Activated CD4-positive, alpha-beta T cell treated with anti-CD3 and anti-CD28 coated beads for 36 hours (primary cell): ENCODE measurements around the gene PACS2. TPM values are rescaled to one million over a fixed set of nuclear protein-coding genes. Genes with fewer than 3 reads are reported as not detected.
A peak's percentile ranks its signal among the peaks of the same experiment; 100 is the strongest.

Experiments
- ATAC-seq: fragments of 200-7000 bp; cut with Tn5 transposase; one replicate; pipeline ENCODE4 v1.10.0; 2021; ENCODE audit warnings: mild to moderate bottlenecking, moderate library complexity
- CTCF ChIA-PET: fragments of 350-600 bp; sonication (Branson Sonifier 250); formaldehyde crosslinking; loops from one replicate; lab custom pipeline; 2021; ENCODE audit warnings: antibody characterized with exemption; lab: Charles Lee
- POLR2A ChIA-PET: fragments of 350-600 bp; sonication (Branson Sonifier 250); formaldehyde crosslinking; loops from one replicate; lab custom pipeline; 2021; ENCODE audit warnings: antibody characterized with exemption, inconsistent platforms; lab: Charles Lee
- DNase-seq: peaks from one replicate; pipeline ENCODE4 v3.0.0-alpha.2; 2020
- H3K27ac Mint-ChIP-seq: one replicate; pipeline ENCODE4 v1.8.0; 2021; ENCODE audit warnings: mixed read lengths
- H3K27me3 Mint-ChIP-seq: one replicate; pipeline ENCODE4 v1.8.0; 2021; ENCODE audit warnings: mixed read lengths
- H3K36me3 Mint-ChIP-seq: one replicate; pipeline ENCODE4 v1.8.0; 2021; ENCODE audit warnings: low read depth, mixed read lengths
- H3K4me1 Mint-ChIP-seq: one replicate; pipeline ENCODE4 v1.8.0; 2021; ENCODE audit warnings: mixed read lengths
- H3K4me3 Mint-ChIP-seq: one replicate; pipeline ENCODE4 v1.8.0; 2021; ENCODE audit warnings: mild to moderate bottlenecking, moderate library complexity, mixed read lengths
- H3K9me3 Mint-ChIP-seq: one replicate; pipeline ENCODE4 v1.8.0; 2021; ENCODE audit warnings: low read depth, mixed read lengths
- intact Hi-C, 2 experiments: fragments of 100-400 bp; cut with DNase I in 1 of 2; cut with micrococcal nuclease in 1 of 2; formaldehyde crosslinking; loops; one replicate each; pipeline versions ENCODE4 v1.14.2 to v1.15.1; 2022 to 2024; cut with DNase I, micrococcal nuclease
- total RNA-seq, 2 experiments: library from RNA; stranded (reverse); gene quantifications; one replicate each; pipeline ENCODE4 v1.2.3, GENCODE V29; 2021

PACS2 gene
- total RNA-seq, 2 experiments from 2014 or later = 30.6 to 32.9 TPM

DNA sequence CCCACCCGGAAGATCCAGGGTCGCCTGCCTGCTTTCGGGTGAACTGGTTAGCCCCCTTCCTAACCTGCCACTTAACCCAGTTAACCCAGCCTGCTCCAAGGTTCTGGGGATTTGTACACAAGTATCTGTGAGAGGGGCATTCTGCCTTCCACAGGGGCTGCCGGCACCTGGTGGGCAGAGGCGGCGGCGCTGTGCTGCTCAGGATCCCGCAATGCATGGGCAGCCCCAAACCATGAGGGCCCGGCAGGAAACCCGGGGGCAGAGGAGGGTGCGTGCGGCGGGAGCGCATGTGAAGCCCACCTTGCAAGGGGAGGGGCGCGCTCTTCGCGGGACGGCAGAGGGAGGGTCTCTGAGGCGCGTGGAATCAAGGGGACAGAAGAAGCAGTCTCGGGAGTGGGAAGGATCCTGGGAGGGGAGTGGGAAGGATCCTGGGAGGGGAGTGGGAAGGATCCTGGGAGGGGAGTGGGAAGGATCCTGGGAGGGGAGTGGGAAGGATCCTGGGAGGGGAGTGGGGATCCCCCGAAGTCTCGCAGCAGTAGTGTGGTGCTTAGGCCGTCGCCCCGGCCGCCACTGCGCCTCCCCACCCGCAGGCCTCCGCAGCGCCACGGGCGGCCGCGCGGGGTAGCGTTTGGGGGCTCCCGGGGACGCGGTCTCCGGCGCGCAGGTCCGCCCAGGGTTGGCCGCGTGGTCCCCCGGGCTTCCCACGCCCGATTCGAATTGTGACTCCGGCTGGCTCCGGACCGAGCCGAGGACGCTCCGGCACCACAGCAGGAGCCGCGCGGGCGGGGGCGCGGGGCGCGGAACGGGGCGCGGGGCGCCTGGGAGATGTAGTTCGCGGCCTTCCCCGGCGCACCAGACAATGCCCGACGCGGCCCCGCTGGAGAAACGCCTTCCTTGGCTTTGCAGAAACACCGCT lies 100.2 kb downstream of the PACS2 start:
- intact Hi-C loops = loop anchor here (1.0 to 5.0 kb wide), 6 partner anchors 16 to 322 kb away; partner anchors contain the start of genes BRF1 (in 1 of the 2) and TEX22 (in 1 of the 2)
- CTCF ChIA-PET = interaction anchor here (0.8 to 2.4 kb wide), 6 partner anchors 11 to 74 kb away, joined by 3 to 14 read pairs (median 3); no protein-coding TSS in a partner anchor
- Mint-ChIP-seq H3K4me1 (peaks cover 11% of the 10 kb centered on the region), H3K9me3 (no peaks in the 10 kb centered on the region), H3K27ac (no peak overlapping the region), H3K36me3 (peaks cover 2% of the 10 kb centered on the region), H3K27me3 (peaks cover 17% of the 10 kb centered on the region), H3K4me3 (peak overlapping the region; percentile 61)
- POLR2A ChIA-PET = no interaction called here
- ATAC-seq = peak; percentile 85
- peak; percentile 81 for DNase-seq

DNA sequence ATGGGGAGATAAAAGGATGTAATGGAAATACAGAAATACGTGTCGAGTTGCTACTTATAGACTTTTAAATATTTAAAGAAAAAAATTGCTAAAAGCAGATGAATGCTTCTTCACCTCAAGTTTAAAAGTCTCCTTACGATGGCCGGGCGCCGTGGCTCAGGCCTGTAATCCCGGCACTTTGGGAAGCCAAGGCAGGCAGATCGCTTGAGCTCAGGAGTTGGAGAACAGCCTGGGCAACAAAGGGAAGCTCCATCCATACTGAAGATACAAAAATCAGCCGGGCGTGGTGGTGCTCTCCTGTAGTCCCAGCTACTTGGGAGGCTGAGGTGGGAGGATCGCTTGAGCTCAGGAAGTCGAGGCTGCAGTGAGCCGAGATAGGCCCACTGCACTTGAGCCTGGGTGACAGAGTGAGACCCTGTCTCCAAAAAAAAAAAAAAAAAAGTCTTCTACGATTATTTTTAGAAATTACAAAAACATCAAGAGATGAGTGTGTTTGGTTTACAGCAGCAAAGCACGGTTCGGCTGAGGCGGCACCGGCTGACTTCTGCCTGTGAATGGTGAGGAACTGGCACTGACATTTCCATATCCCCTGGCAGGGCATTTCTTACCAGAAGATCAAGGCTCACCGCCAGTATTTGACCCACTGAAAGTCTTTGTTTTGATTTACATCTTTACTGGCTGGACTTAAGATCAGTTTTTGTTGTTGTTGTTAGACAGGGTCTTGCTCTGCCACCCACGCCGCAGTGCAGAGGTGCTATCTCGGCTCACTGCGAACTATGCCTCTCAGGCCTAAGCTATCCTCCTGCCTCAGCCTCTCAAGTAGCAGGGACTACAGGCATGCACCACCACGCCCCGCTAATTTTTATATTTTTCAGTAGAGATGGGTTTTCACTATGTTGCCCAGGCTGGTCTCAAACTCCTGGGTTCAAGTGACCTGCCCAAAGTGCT lies 101.2 kb downstream of the PACS2 start:
- peaks cover 11% of the 10 kb centered on the region for H3K4me1 Mint-ChIP-seq
- H3K4me3 Mint-ChIP-seq = peak overlapping the region; percentile 61
- intact Hi-C loops = loop anchor here (1.0 to 5.0 kb wide), 6 partner anchors 17 to 323 kb away; partner anchors contain the start of genes BRF1 (in 1 of the 2) and TEX22 (in 1 of the 2)
- DNase-seq (no peak), ATAC-seq (no peak)
- no peak overlapping the region for H3K27ac Mint-ChIP-seq
- ChIA-PET POLR2A (interaction anchor here (0.6 kb wide), 1 partner anchor 89 kb away, joined by 3 read pairs; no protein-coding TSS in a partner anchor), CTCF (interaction anchor here (0.9 to 1.4 kb wide), 4 partner anchors 12 to 73 kb away, joined by 3 to 7 read pairs (median 3); no protein-coding TSS in a partner anchor)
- H3K36me3 Mint-ChIP-seq = peaks cover 3% of the 10 kb centered on the region
- H3K27me3 Mint-ChIP-seq = peaks cover 12% of the 10 kb centered on the region
- no peaks in the 10 kb centered on the region for H3K9me3 Mint-ChIP-seq

DNA sequence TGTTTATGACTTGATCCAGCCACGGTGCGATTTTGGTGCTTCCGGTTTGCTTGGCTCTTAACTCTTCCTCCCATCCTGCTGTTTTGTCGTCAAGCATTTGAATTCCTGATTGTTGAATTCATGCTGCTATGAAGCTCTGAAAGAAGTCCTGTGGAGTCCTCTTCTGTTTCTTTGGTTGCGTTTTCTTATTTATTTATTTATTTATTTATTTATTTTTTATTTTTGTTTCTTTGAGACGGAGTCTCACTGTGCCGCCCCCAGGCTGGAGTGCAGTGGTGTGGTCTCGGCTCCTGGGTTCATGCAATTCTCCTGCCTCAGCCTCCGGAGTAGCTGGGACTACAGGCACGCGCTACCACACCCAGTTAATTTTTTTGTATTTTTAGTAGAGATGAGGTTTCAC lies 102.1 kb downstream of the PACS2 start:
- Mint-ChIP-seq H3K27me3 (peaks cover 11% of the 10 kb centered on the region), H3K4me1 (peaks cover 14% of the 10 kb centered on the region), H3K9me3 (no peaks in the 10 kb centered on the region), H3K27ac (no peak overlapping the region), H3K4me3 (no peak overlapping the region), H3K36me3 (peaks cover 8% of the 10 kb centered on the region)
- DNase-seq (no peak), ATAC-seq (no peak)
- intact Hi-C loops = loop anchor here (5.0 kb wide), 3 partner anchors 44 to 324 kb away; partner anchors contain the start of gene BRF1 (in 1 of the 2)
- POLR2A ChIA-PET = interaction anchor here (0.6 to 0.9 kb wide), 2 partner anchors 57 to 95 kb away, joined by 3 to 5 read pairs; no protein-coding TSS in a partner anchor
- CTCF ChIA-PET = interaction anchor here (0.8 to 1.3 kb wide), 2 partner anchors 13 to 43 kb away, joined by 3 to 4 read pairs; no protein-coding TSS in a partner anchor

DNA sequence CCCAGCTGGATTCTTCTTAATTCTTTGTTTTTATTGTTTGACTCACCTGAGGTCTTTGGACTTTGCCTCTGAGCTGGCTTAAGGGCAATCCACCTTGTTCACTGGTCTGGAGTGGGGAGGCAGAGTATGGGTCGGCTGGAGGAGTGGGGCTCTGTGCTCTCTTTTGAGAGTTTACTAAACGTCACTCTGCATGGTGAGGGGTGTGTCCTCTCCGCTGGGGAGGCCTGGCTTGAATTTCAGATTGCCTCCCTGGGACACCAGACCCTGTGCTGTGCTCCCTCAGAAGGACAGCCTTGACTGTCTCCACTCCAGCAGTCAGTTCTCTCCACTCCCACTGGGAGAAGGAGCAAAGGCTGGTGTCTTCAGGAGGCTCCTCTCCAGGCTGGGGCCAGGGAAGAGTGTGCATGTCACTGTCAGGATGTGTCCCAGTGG lies 103.2 kb downstream of the PACS2 start:
- intact Hi-C loops = loop anchor here (2.0 to 5.0 kb wide), 4 partner anchors 45 to 325 kb away; partner anchors contain the start of gene BRF1 (in 1 of the 2)
- peaks cover 19% of the 10 kb centered on the region for H3K36me3 Mint-ChIP-seq
- H3K27me3 Mint-ChIP-seq = peaks cover 11% of the 10 kb centered on the region
- H3K27ac Mint-ChIP-seq = no peak overlapping the region
- H3K9me3 Mint-ChIP-seq = no peaks in the 10 kb centered on the region
- peak overlapping the region; percentile 67 for H3K4me3 Mint-ChIP-seq
- DNase-seq = no peak
- no peak for ATAC-seq
- peaks cover 21% of the 10 kb centered on the region for H3K4me1 Mint-ChIP-seq
- ChIA-PET CTCF (interaction anchor here (0.6 to 1.9 kb wide), 4 partner anchors 14 to 72 kb away, joined by 3 to 10 read pairs (median 4); no protein-coding TSS in a partner anchor), POLR2A (no interaction called here)

DNA sequence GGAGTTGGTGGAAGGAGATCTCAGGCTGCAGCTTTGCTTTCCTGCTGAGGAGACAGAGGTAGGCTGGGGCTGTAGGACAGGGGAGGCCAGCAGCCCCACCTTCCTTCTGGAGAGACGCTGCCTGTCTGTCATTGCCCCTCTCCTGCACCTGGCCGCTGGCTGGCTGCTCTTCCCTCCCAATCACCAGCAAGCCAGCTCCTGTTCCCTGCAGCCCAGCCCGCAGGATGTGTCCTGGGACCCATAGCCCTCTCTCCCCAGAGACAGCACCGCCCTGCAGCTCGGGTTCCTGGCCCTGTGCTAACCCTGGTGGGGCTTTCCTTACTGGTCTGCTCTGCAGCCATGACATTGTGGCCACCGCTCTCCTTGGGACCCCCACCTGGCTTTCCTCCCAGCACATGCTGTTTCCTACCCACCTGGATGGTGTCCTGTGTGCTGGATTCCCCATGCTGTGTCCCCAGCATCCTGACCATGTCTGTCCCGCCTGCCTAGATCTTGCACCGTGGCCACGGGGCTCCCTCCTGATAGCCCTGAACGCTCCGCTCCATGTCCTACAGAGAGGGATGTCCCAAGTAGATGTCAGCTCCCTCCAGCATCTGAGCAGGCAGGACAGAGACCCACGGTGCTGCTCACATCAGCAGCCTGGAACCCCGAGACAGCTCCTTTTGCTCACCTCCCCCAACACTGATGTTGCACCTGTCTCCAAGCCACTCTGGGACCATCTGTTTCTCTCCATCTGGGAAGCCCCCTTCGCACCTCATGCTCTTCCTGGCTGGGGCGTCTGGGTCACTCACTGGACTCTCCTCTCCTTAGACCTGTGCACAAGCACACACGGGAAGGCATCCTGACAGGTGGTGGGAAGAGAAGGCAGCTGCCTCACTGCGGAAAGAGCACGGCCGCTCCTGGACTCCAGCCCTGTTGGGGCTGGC lies 104.0 kb downstream of the PACS2 start:
- intact Hi-C loops = loop anchor here (1.0 to 5.0 kb wide), 6 partner anchors 20 to 326 kb away; partner anchors contain the start of genes BRF1 (in 1 of the 2), TEDC1 (in 1 of the 2) and TEX22 (in 1 of the 2)
- CTCF ChIA-PET = interaction anchor here (0.6 to 1.9 kb wide), 3 partner anchors 47 to 71 kb away, joined by 3 to 10 read pairs (median 3); no protein-coding TSS in a partner anchor
- ATAC-seq = no peak

DNA sequence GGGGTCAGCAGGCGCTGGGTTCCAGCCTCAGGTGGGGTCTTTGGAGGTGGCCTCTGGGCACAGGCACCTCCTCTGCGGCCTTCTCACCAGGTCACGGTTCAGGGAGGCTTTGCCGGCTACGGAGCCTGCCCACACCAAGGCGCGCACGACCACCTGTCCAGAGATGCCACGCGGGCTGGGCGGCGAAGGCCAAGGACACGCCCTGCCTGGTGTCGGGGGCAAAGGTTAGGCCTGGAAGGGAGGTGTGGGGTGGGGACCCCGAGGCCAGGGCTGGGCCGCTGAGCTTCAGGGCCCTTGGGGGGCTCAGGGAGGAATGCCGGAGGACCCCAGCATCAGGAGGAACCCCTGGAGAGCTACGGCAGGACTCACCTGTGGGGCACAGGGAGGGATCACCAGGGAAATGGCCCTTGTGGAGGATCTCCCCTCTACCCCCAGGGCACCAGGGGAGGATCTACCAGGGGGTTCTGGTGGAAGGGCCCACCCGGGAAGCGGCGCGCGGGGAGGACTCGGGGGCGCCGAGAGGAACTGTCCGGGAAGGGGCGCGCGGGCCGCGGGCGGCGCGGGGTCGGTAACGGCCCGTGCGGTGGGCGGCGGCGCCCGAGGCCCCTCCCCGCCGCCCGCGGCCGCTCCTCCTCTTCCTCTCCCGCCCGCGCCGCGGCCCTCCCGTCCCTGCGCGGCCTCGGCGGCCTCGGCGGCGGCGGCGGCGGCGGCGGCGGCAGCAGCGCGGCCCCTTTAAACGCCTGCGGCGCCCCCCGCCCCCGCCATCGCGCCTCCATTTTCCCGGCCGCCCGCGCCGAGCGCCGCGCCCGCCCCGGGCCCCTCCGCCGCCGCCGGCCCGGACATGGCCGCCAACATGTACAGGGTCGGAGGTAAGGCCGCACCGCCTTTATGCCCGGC lies 104.9 kb downstream of the PACS2 start, which contains the start of gene MTA1:
Gene MTA1, plus strand, starts transcription at position 633 of the 897 bp plus-strand sequence. Its CDS starts 209 bp downstream, at position 842.
- CTCF ChIA-PET = interaction anchor here (1.9 kb wide), 1 partner anchor 71 kb away, joined by 10 read pairs; no protein-coding TSS in a partner anchor
- Mint-ChIP-seq H3K27ac (peak within 1 kb of the TSS; percentile 13), H3K4me3 (peak within 1 kb of the TSS; percentile 81), H3K36me3 (peaks cover 21% of the 10 kb centered on the region), H3K27me3 (no peaks in the 10 kb centered on the region), H3K4me1 (peaks cover 23% of the 10 kb centered on the region), H3K9me3 (no peaks in the 10 kb centered on the region)
- POLR2A ChIA-PET = no interaction called here
- peak; percentile 72 for DNase-seq
- intact Hi-C loops = loop anchor here (1.0 to 5.0 kb wide), 7 partner anchors 21 to 327 kb away; partner anchors contain the start of genes BRF1 (in 1 of the 2), CRIP2 (in 1 of the 2), TEDC1 (in 1 of the 2) and TEX22 (in 1 of the 2)
- peak; percentile 67 for ATAC-seq

More for the DNA sequence above, 104.0 kb downstream of the PACS2 start:
- Mint-ChIP-seq H3K27me3 (peaks cover 4% of the 10 kb centered on the region), H3K36me3 (peaks cover 21% of the 10 kb centered on the region), H3K9me3 (no peaks in the 10 kb centered on the region), H3K4me3 (peak overlapping the region; percentile 67), H3K27ac (no peak overlapping the region), H3K4me1 (peaks cover 23% of the 10 kb centered on the region)
- no peak for DNase-seq
- POLR2A ChIA-PET = no interaction called here

DNA sequence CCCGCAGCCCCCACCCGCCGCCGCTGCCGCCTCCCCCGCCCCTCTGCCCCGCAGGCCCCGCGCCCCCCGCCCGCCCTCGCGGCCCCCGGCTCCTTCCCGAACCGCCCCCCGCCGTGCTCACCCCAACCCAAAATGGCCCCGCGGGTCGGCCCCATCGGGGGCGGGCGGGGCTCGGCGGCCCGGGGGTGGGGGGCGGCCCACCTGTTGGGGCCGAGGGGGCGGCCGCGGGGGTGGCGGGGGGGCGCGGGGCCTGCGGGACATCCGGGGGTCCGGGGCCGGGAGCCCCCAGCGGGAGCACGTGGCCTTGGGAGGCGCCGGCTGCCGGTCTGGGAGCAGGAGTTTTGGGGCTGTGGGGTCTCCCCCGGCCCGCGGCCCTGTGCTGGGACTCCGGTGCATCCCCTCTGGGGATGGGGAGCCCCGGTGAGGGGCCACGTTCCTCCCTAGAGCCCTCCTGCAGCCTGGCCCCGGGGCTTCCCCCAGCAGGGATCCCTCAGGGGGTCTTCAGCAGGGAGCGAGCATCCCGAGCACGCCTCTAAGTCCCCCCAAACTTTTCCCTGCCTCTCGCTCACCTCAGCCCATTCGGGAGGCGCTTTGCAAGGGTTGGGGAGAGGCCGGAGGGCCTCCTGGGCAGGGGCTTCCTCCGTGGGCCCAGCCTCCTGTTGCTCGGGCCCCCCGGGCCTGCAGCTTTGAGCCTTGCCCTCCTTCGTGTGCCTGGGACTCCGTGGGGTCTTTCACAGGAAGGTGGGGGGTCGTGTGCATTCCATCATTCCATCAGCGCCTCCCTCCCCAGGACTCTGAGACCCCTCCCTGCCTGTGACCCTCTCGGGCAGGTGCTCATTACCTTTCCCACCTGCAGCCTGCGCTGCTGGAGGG lies 105.8 kb downstream of the PACS2 start:
- intact Hi-C loops = loop anchor here in 1 of 2 experiments (5.0 kb wide), 1 partner anchor 52 kb away; the partner anchor contains the start of gene CRIP2
- POLR2A ChIA-PET = no interaction called here
- peaks cover 26% of the 10 kb centered on the region for H3K36me3 Mint-ChIP-seq
- no peak for ATAC-seq
- H3K9me3 Mint-ChIP-seq = no peaks in the 10 kb centered on the region
- H3K4me1 Mint-ChIP-seq = peaks cover 21% of the 10 kb centered on the region
- peak overlapping the region; percentile 81 for H3K4me3 Mint-ChIP-seq
- CTCF ChIA-PET = interaction anchor here (0.7 kb wide), 1 partner anchor 61 kb away, joined by 3 read pairs; no protein-coding TSS in a partner anchor
- peak overlapping the region; percentile 88 for H3K27ac Mint-ChIP-seq
- DNase-seq = no peak
- H3K27me3 Mint-ChIP-seq = no peaks in the 10 kb centered on the region
